GM23338 (cell line): ENCODE data around the gene OTUD5.
"Not testable (repeated sequence)": the region's sequence is repeated elsewhere in the genome, so short reads cannot be mapped to it uniquely, and the experiment has no call there.

Experiments
- CREB1 ChIP-seq: fragments of 250-450 bp; sonication (Bioruptor Pico); IDR thresholded peaks from 2 replicates; pipeline ENCODE4 v1.5.0; 2020; ENCODE audit warnings: low read depth, mild to moderate bottlenecking, moderate library complexity
- CTCF ChIP-seq, 2 experiments: fragments of 200-600 bp in 1 of 2; sonication (generic) in 1 of 2; conservative IDR thresholded peaks; 2 replicates each; pipeline versions ENCODE4 v1.5.1 to v1.6.1; 2016 to 2017; ENCODE audit warnings: antibody characterized with exemption in 2 of 2, low read depth in 2 of 2, mild to moderate bottlenecking in 2 of 2, moderate library complexity in 1 of 2
- ETS1 ChIP-seq: IDR thresholded peaks from 2 replicates; pipeline ENCODE4 v1.6.1; 2016; ENCODE audit warnings: antibody characterized with exemption
- EZH2 ChIP-seq: fragments of 200-600 bp; sonication (generic); IDR thresholded peaks from one replicate; pipeline ENCODE4 v1.8.0; 2017; ENCODE audit warnings: antibody characterized with exemption, mild to moderate bottlenecking, low read depth; ENCODE audit not compliant: unreplicated experiment
- EZH2phosphoT487 ChIP-seq: fragments of 200-600 bp; sonication (generic); IDR thresholded peaks from one replicate; pipeline ENCODE4 v1.8.1; 2018; ENCODE audit warnings: antibody characterized with exemption; ENCODE audit not compliant: unreplicated experiment
- JUNB ChIP-seq: IDR thresholded peaks from one replicate; pipeline ENCODE4 v1.6.1; 2016; ENCODE audit warnings: antibody characterized with exemption; ENCODE audit not compliant: unreplicated experiment
- POLR2AphosphoS5 ChIP-seq: IDR thresholded peaks from 2 replicates; pipeline ENCODE4 v1.6.1; 2016; ENCODE audit warnings: antibody characterized with exemption, low read depth
- REST ChIP-seq: IDR thresholded peaks from one replicate; pipeline ENCODE4 v1.6.1; 2018; ENCODE audit warnings: antibody characterized with exemption; ENCODE audit not compliant: unreplicated experiment
- ZNF114 ChIP-seq: fragments of 250-450 bp; sonication (Bioruptor Pico); IDR thresholded peaks from 2 replicates; pipeline ENCODE4 v1.5.0; 2020; ENCODE audit warnings: mild to moderate bottlenecking, moderate library complexity
- ZNF331 ChIP-seq: fragments of 250-450 bp; sonication (Bioruptor Pico); IDR thresholded peaks from 2 replicates; pipeline ENCODE4 v1.5.0; 2020; ENCODE audit warnings: low read depth, mild to moderate bottlenecking, moderate library complexity

GRCh38 chrX:48876944-48877343 is 80.5 kb downstream of the OTUD5 start:
- TF ChIP-seq EZH2; JUNB; EZH2phosphoT487; CTCF (conservative IDR thresholded peaks at IDR 0.05; ENCODE audit: low read depth in 2 of 2); POLR2AphosphoS5; ETS1; REST; CREB1 (CRISPR knock-in tag); ZNF331; ZNF114: not testable (repeated sequence)
